ENCODE data around the gene HOXA4. TPM values are rescaled to one million over a fixed set of nuclear protein-coding genes. Genes with fewer than 3 reads are reported as not detected.

Gene HOXA4
- total and polyA plus RNA-seq, 2 of the 8 experiments (the other 6 are each of a cell fraction or from before 2014, with no cell fraction given), result not detected

DNA sequence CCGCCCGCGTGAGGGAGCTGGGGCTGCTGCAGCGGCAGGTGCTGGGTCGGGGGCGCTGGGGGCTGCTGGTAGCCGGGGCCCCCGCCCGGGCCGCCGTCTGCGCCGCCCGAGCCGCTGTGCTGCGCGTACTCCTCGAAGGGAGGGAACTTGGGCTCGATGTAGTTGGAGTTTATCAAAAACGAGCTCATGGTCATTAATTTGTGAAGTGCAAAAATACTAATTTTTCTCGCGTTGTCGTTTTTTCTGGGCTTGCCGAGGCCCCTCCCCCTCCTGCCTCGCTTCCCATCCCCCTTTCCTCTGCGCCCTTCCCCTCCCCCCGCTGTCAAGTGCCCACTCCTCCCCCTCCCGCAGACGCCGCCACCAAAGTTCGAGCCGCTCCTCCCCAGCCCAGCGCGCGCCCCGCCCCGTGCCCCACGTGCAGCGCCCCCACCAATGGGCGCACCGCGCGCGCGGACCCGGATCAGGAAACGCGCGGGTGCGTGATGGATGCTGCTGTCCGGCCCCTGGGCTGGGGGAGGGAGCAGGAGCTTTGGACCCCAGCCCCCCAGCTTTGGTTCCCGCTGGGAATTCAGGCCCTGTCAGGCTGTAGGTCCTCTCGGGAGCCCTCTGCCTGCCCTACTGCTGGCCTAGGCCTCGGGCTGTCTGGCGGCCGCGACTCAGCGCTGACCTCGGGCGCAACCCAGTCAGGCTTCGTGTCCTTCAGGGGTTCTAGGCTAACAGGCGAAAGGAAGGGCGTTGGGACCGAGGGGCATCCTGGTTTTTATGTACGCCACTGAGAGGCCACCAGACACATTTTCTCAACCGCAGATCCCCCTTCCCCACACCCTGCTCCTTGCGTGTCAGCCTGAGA, at the start of gene HOXA4 (continued):
- peak; percentile 94 for TF ChIP-seq RNF2 (IDR thresholded peaks at IDR 0.05; ENCODE audit: borderline replicate concordance, low read depth, low read length, missing control alignments, poor library complexity, severe bottlenecking)
- TF ChIP-seq CTBP2 (IDR thresholded peaks at IDR 0.05; ENCODE audit: borderline replicate concordance, insufficient read depth, insufficient read length, low read length), result peak; percentile 61
- TF ChIP-seq EGR1 (IDR thresholded peaks at IDR 0.05; ENCODE audit: borderline replicate concordance, low read depth, low read length), result 0 out of 2 replicates have a peak, but pooled peaks have one; percentile 11
- TF ChIP-seq EZH2 (IDR thresholded peaks at IDR 0.05; ENCODE audit: low read depth, low read length, severe bottlenecking), result peak; percentile 76
- peak; percentile 72; the same call in 1 of the 2 replicates for TF ChIP-seq KDM1A (IDR thresholded peaks at IDR 0.05; ENCODE audit: borderline replicate concordance, low read length)
- TF ChIP-seq CHD2 (IDR thresholded peaks at IDR 0.05; ENCODE audit: low read length), result peak; percentile 60
- TF ChIP-seq BACH1 (IDR thresholded peaks at IDR 0.05; ENCODE audit: low read length), result 0 out of 2 replicates have a peak, but pooled peaks have one; percentile 19
- TF ChIP-seq NANOG (IDR thresholded peaks at IDR 0.05; ENCODE audit: insufficient read depth, low read depth, low read length, poor library complexity, severe bottlenecking), result peak; percentile 44
- peak; percentile 80 for TF ChIP-seq E2F6 (IDR thresholded peaks at IDR 0.05)
- peak; percentile 92 for TF ChIP-seq SUZ12 (IDR thresholded peaks at IDR 0.05; ENCODE audit: low read length)
- TF ChIP-seq, protein P1, sequence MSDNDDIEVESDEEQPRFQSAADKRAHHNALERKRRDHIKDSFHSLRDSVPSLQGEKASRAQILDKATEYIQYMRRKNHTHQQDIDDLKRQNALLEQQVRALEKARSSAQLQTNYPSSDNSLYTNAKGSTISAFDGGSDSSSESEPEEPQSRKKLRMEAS (IDR thresholded peaks at IDR 0.05), result peak; percentile 75
- TF ChIP-seq SRF (IDR thresholded peaks at IDR 0.05; ENCODE audit: low read depth, low read length), result no peak
- no peak for TF ChIP-seq SP4 (IDR thresholded peaks at IDR 0.05; ENCODE audit: low read length)
- TF ChIP-seq FOSL1 (IDR thresholded peaks at IDR 0.05; ENCODE audit: insufficient read depth, low read depth, low read length), result no peak
- TF ChIP-seq PHF8 (conservative IDR thresholded peaks at IDR 0.05; ENCODE audit: low read depth, low read length), result 0 out of 2 replicates have a peak, but pooled peaks have one; percentile 22
- no peak for TF ChIP-seq POLR2AphosphoS5 (IDR thresholded peaks at IDR 0.05; ENCODE audit: low read depth, low read length)
- TF ChIP-seq GABPA (IDR thresholded peaks at IDR 0.05; ENCODE audit: borderline replicate concordance, insufficient read depth, low read length), result no peak
- TF ChIP-seq, protein P2, sequence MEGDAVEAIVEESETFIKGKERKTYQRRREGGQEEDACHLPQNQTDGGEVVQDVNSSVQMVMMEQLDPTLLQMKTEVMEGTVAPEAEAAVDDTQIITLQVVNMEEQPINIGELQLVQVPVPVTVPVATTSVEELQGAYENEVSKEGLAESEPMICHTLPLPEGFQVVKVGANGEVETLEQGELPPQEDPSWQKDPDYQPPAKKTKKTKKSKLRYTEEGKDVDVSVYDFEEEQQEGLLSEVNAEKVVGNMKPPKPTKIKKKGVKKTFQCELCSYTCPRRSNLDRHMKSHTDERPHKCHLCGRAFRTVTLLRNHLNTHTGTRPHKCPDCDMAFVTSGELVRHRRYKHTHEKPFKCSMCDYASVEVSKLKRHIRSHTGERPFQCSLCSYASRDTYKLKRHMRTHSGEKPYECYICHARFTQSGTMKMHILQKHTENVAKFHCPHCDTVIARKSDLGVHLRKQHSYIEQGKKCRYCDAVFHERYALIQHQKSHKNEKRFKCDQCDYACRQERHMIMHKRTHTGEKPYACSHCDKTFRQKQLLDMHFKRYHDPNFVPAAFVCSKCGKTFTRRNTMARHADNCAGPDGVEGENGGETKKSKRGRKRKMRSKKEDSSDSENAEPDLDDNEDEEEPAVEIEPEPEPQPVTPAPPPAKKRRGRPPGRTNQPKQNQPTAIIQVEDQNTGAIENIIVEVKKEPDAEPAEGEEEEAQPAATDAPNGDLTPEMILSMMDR (IDR thresholded peaks at IDR 0.05; ENCODE audit: control extremely low read depth in 1 of 3, insufficient read depth in 1 of 3, low read depth in 1 of 3, low read length in 3 of 3), result no peak
